ENCODE results near the gene LETM1. TPM values are rescaled to one million over a fixed set of nuclear protein-coding genes. Genes with fewer than 3 reads are reported as not detected.
A peak's percentile ranks its signal among the peaks of the same experiment; 100 is the strongest.

Gene LETM1
- total RNA-seq, 8 experiments from 2014 or later: 19.8 to 74.0 (median 30.2) TPM

- Histone ChIP-seq H3K27ac (no peak overlapping the region), H3K4me1 (replicated peaks in 1 of 2) (peaks cover 28 to 35% of the 10 kb centered on the region in 2 donors), H3K4me3 (no peak overlapping the region)
- no peak for ATAC-seq (replicated peaks in 6 of 8)
- in situ Hi-C loops (cut with MboI; ENCODE audit: low pct_unique_long_range_greater_than_20kb in 2 of 9, low sequenced_read_pairs in 9 of 9, unreplicated experiment in 9 of 9): no loop called here
- 75% methylated on average over 4 of the region's 27 CpGs; no CpG with 5 or more reads in 8 of the 10 experiments for WGBS, 10 experiments
Observed at GRCh38 chr4:1797861-1798579, 57.9 kb downstream of the LETM1 start.

GRCh38 chr4:1797298-1797860 is 58.6 kb downstream of the LETM1 start:
- in situ Hi-C loops (cut with MboI; ENCODE audit: low pct_unique_long_range_greater_than_20kb in 2 of 9, low sequenced_read_pairs in 9 of 9, unreplicated experiment in 9 of 9): no loop called here
- H3K4me1 ChIP-seq (replicated peaks in 1 of 2): peaks cover 28 to 40% of the 10 kb centered on the region in 2 donors
- WGBS, 10 experiments: 60 to 88% (median 60%) methylated on average over 1 to 4 of the region's 16 CpGs; no CpG with 5 or more reads in 7 of the 10 experiments
- no peak overlapping the region for H3K4me3 ChIP-seq
- no peak for ATAC-seq (replicated peaks in 6 of 8)
- H3K27ac ChIP-seq: peak overlapping the region in 1 of 2 donors; percentile 67

GRCh38 chr4:1796486-1797204 is 59.3 kb downstream of the LETM1 start:
- in situ Hi-C loops (cut with MboI; ENCODE audit: low pct_unique_long_range_greater_than_20kb in 2 of 9, low sequenced_read_pairs in 9 of 9, unreplicated experiment in 9 of 9): no loop called here
- no peak for ATAC-seq (replicated peaks in 6 of 8)

GRCh38 chr4:1795299-1796195 is 60.4 kb downstream of the LETM1 start:
- Histone ChIP-seq H3K4me3 (peak overlapping the region; percentile 33 to 81 (median 49)), H3K4me1 (replicated peaks in 1 of 2) (peaks cover 28 to 34% of the 10 kb centered on the region in 2 donors), H3K27ac (peak overlapping the region in 1 of 2 donors; percentile 81)
- 8 to 74% (median 30%) methylated on average over 2 to 6 of the region's 32 CpGs; no CpG with 5 or more reads in 7 of the 10 experiments for WGBS, 10 experiments
- no peak for ATAC-seq (replicated peaks in 6 of 8)
- in situ Hi-C loops (cut with MboI; ENCODE audit: low pct_unique_long_range_greater_than_20kb in 2 of 9, low sequenced_read_pairs in 9 of 9, unreplicated experiment in 9 of 9): no loop called here

More at GRCh38 chr4:1796486-1797204, 59.3 kb downstream of the LETM1 start:
- WGBS, 10 experiments: 60 to 100% (median 94%) methylated on average over 1 to 4 of the region's 14 CpGs; no CpG with 5 or more reads in 5 of the 10 experiments
- H3K27ac ChIP-seq: no peak overlapping the region
- H3K4me1 ChIP-seq (replicated peaks in 1 of 2): peaks cover 28 to 34% of the 10 kb centered on the region in 2 donors
- H3K4me3 ChIP-seq: no peak overlapping the region

- 10% methylated on average over 2 of the region's 68 CpGs; no CpG with 5 or more reads in 9 of the 10 experiments for WGBS, 10 experiments
- ATAC-seq (replicated peaks in 6 of 8): peak in 5 of 8 experiments; percentile 4 to 60 (median 53)
- Histone ChIP-seq H3K4me1 (replicated peaks in 1 of 2) (peaks cover 28 to 34% of the 10 kb centered on the region in 2 donors), H3K27ac (peak overlapping the region in 1 of 2 donors; percentile 81), H3K4me3 (peak overlapping the region; percentile 33 to 81 (median 49))
- in situ Hi-C loops (cut with MboI; ENCODE audit: low pct_unique_long_range_greater_than_20kb in 2 of 9, low sequenced_read_pairs in 9 of 9, unreplicated experiment in 9 of 9): no loop called here
Observed at GRCh38 chr4:1794809-1795298, 61.1 kb downstream of the LETM1 start.

- no CpG with 5 or more reads among the region's 101 CpGs for WGBS, 10 experiments
Observed at GRCh38 chr4:1793940-1794808, 61.8 kb downstream of the LETM1 start.

GRCh38 chr4:1793496-1793840 is 62.5 kb downstream of the LETM1 start:
- peak overlapping the region; percentile 33 to 81 (median 49) for H3K4me3 ChIP-seq
- no CpG with 5 or more reads among the region's 44 CpGs for WGBS, 10 experiments
- H3K27ac ChIP-seq: peak overlapping the region in 1 of 2 donors; percentile 81
- in situ Hi-C loops (cut with MboI; ENCODE audit: low pct_unique_long_range_greater_than_20kb in 2 of 9, low sequenced_read_pairs in 9 of 9, unreplicated experiment in 9 of 9): no loop called here
- ATAC-seq (replicated peaks in 6 of 8): peak; percentile 18 to 73 (median 41)
- H3K4me1 ChIP-seq (replicated peaks in 1 of 2): peaks cover 25 to 34% of the 10 kb centered on the region in 2 donors

More at GRCh38 chr4:1793940-1794808, 61.8 kb downstream of the LETM1 start:
- peak overlapping the region; percentile 33 to 81 (median 49) for H3K4me3 ChIP-seq
- in situ Hi-C loops (cut with MboI; ENCODE audit: low pct_unique_long_range_greater_than_20kb in 2 of 9, low sequenced_read_pairs in 9 of 9, unreplicated experiment in 9 of 9): no loop called here
- peak overlapping the region in 1 of 2 donors; percentile 81 for H3K27ac ChIP-seq
- peaks cover 28 to 34% of the 10 kb centered on the region in 2 donors for H3K4me1 ChIP-seq (replicated peaks in 1 of 2)
- ATAC-seq (replicated peaks in 6 of 8): peak; percentile 2 to 25 (median 6)

- Histone ChIP-seq H3K27ac (peak within 1 kb of the TSS in 1 of 2 donors; percentile 81), H3K4me3 (peak within 1 kb of the TSS; percentile 33 to 81 (median 49)), H3K4me1 (replicated peaks in 1 of 2) (peaks cover 20 to 33% of the 10 kb centered on the region in 2 donors)
- in situ Hi-C loops (cut with MboI; ENCODE audit: low pct_unique_long_range_greater_than_20kb in 2 of 9, low sequenced_read_pairs in 9 of 9, unreplicated experiment in 9 of 9): no loop called here
- ATAC-seq (replicated peaks in 6 of 8): peak; percentile 58 to 86 (median 64)
- no CpG with 5 or more reads among the region's 95 CpGs for WGBS, 10 experiments
Observed at GRCh38 chr4:1792832-1793495, 63.0 kb downstream of the LETM1 start, which contains the start of gene FGFR3. Gene FGFR3 (plus strand): TSS chr4:1793293. CDS start chr4:1793935, 642 bp downstream.

GRCh38 chr4:1792158-1792831 is 63.7 kb downstream of the LETM1 start:
- ATAC-seq (replicated peaks in 6 of 8): no peak
- Histone ChIP-seq H3K27ac (no peak overlapping the region), H3K4me1 (replicated peaks in 1 of 2) (peaks cover 14 to 32% of the 10 kb centered on the region in 2 donors), H3K4me3 (peak overlapping the region in 1 of 5 donors; percentile 49)
- in situ Hi-C loops (cut with MboI; ENCODE audit: low pct_unique_long_range_greater_than_20kb in 2 of 9, low sequenced_read_pairs in 9 of 9, unreplicated experiment in 9 of 9): no loop called here
- 0% methylated on average over 1 of the region's 29 CpGs; no CpG with 5 or more reads in 9 of the 10 experiments for WGBS, 10 experiments

- Histone ChIP-seq H3K4me1 (replicated peaks in 1 of 2) (peaks cover 5 to 32% of the 10 kb centered on the region in 2 donors), H3K27ac (no peak overlapping the region), H3K4me3 (no peak overlapping the region)
- no peak for ATAC-seq (replicated peaks in 6 of 8)
- in situ Hi-C loops (cut with MboI; ENCODE audit: low pct_unique_long_range_greater_than_20kb in 2 of 9, low sequenced_read_pairs in 9 of 9, unreplicated experiment in 9 of 9): no loop called here
- 67 to 100% (median 80%) methylated on average over 1 to 3 of the region's 10 CpGs; no CpG with 5 or more reads in 3 of the 10 experiments for WGBS, 10 experiments
Observed at GRCh38 chr4:1790005-1790404, 66.0 kb downstream of the LETM1 start.

Data from motor neuron (in vitro differentiated cells).